HG03354 (cell line): ENCODE data around the gene PPP6R1.
A peak's percentile ranks its signal among the peaks of the same experiment; 100 is the strongest.

Experiments
- ATAC-seq: cut with Tn5 transposase; IDR thresholded peaks from one replicate; pipeline ENCODE4 v1.9.1; 2021; ENCODE audit warnings: mild to moderate bottlenecking; ENCODE audit not compliant: unreplicated experiment, poor library complexity, severe bottlenecking

PPP6R1 gene

DNA sequence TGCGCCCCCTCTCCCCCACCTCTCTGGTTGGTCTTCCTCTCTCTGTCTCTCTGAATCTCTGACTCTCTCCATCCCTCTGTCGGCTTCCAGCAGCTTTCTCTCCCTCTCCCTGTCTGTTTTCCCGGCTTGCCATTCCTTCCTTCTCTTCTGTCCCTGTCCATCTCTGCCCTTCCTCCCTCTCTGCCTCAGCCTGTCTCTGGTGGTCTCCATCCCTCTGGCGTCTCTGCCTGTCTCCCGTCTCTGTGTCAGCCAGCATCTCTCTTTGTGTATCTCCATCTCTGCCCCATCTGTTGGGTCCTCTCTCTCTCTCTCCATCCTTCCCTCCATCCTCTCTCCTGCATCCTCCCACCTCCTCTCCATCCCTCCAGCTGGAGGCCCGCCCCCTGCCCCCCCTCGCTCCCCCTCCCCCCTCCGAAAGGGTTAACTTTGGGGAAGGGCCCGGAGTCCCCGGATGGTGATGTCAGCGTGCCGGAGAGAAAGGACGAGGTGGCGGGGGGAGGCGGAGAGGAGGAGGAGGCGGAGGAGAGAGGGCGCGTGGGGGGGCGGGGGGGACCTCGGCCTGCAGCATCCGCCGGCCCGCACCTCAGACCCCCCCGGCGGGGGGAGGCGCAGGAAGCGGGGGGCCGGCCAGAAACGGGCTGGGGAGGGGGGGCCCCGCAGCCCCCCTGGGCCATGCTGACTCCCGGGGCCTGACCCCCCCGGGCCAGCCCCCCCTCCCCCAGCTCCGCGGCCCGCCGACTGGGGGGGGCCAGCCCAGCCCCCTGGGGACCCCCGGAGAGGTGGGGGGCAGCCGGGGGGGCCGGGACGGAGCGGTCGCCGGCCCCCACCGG lies 24.9 kb upstream of the PPP6R1 start, which contains the start of gene BRSK1:
BRSK1 (plus strand) TSS at position 450 of the 830 bp plus-strand sequence. CDS start 446 bp downstream, outside the sequence.
- no peak for ATAC-seq

DNA sequence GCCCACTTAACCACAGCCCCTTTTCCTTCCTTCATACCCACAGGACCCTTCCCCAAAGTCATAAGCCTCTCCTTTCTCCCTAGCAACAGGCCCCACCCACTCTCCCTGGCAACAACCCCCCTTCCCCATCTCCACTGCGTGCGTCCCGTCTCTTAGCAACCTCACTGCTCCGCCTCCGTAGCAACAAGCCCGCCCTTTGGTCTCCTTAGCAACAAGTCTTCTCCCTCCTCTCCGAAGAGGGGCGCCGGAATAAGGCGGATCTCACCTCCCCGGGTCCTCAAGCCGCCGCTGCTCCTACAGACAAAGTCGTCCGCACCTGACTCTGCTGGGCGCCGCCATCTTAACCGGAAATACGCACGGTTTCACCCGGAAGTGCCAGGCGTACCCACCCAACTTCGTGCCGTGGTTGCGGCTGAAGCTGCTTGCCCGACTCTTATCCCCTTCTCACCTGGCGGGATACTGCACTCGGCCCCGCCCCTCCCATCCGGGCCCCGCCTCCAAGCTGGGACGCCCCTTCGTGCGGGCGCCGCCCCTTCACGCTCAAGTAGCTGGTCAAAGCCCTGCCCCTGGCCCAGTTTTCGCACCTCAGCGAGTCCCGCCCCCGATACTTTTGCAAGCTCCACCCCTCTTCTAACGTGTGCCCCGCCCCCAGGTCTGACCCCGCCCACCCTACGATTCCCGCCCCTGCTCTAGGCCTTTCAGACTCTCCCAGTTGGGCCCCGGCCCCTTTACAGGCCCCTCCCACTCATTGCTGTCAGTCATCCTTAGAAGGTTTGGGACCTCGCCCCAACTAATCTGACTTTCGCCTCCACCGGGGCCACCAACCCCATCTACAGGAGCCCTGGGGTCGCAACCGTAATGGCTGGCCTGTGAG lies 21.2 kb upstream of the PPP6R1 start, which contains the start of gene HSPBP1:
HSPBP1 (minus strand) TSS at position 341 of the 874 bp plus-strand sequence. CDS start 502 bp downstream, outside the sequence.
- peak; percentile 76 for ATAC-seq

DNA sequence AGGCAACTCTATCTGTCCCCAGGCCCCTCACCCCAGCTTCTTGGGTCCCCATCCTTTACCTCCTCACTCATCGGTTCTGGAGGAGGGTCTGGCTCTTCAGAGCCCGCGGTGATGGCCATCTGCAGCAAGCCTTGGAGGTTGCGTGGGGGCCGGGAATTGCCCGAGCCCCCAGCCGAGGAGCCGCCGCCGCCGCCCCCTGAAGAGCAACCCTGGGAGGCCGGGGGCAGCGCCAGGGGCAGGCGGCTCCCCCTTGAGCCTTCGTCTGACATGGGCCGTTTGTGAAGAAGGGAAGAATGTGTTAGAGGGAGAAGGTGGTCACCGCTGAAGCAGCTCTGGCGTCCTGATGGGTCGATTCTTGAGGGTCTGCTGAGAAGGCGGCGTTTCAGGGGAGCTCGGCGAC lies 20.5 kb upstream of the PPP6R1 start:
- ATAC-seq: no peak

DNA sequence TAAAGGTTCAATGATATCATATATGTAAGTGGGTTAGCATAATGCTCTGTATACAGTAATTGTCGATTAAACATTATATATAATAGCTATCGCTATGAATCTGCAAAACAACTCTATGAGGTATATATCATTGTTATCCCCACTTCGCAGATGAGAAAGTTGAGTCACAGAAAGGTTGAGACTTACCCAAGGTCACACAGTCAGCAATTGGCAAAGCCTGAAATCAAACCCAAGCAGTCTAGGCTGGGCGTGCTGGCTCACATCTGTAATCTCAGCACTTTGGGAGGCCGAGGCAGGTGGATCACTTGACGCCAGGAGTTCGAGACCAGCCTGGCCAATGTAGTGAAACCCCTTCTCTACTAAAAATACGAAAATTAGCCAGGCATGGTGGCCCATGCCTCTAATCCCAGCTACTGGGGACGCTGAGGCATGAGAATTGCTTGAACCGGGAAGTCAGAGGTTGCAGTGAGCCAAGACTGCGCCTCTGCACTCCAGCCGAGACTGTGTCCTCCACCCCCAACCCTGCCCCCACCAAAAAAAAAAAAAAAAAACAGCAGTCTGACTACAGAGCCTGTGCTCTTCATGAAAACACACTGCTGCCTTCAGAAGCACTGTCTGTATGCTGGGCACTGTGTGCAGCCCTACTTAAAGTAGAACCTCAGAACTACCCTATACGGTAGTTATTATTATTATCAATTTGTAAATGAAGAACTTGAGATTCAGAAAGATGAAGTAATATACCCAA lies 19.7 kb upstream of the PPP6R1 start:
- no peak for ATAC-seq

DNA sequence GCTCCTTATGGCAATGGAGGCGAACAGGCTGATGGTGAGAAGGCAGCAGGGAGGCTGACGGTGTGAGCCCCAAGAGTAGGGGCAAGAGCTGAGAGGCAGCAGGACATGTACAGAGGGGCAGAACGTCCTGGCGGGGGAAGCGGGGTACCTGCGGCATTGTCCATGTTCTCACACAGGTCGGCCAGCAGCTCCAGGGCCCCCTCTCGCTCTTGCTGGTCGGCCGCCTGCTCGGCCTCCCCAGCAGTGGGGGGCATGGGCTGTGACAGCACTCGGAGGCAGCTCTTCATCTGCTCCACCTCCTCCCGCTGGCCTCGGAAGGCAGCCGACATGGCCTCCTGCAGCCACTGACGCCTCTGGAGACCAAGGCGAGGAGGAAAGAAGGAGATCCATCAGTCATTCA lies 18.7 kb upstream of the PPP6R1 start:
- no peak for ATAC-seq

DNA sequence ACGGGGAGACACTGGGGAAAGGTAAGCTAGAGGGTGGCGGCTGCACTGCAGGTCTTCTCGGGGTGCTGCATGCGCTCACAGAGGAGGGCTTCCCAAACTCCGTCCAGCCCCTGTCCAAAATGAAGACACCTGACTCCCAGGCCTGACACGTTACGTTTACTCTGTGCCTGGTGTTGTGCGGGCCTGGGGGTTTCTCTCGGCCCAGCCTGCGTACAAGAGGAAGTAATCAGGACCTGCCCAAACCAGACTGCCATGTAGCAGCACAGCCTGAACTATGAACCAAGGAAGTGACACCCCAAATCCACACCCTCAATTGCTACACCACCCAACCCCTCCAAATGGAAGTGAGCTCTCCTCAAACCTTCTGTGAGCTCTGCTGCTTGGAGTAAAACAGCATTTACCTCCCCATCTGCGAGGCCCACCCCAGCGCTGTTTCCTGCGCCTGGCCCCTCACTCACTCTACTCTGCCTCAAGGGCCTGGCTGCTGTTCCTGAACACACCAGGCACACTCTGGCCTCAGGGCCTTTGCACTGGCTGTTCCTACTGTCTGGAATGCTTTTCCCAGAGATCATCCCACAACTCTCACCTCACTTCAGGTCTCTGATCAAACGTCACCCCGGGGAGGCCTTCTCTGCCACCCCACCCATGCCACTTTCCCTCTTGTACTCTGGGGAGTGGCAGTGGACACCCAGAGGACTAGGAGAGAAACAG lies 18.1 kb upstream of the PPP6R1 start:
- peak; percentile 9 for ATAC-seq

DNA sequence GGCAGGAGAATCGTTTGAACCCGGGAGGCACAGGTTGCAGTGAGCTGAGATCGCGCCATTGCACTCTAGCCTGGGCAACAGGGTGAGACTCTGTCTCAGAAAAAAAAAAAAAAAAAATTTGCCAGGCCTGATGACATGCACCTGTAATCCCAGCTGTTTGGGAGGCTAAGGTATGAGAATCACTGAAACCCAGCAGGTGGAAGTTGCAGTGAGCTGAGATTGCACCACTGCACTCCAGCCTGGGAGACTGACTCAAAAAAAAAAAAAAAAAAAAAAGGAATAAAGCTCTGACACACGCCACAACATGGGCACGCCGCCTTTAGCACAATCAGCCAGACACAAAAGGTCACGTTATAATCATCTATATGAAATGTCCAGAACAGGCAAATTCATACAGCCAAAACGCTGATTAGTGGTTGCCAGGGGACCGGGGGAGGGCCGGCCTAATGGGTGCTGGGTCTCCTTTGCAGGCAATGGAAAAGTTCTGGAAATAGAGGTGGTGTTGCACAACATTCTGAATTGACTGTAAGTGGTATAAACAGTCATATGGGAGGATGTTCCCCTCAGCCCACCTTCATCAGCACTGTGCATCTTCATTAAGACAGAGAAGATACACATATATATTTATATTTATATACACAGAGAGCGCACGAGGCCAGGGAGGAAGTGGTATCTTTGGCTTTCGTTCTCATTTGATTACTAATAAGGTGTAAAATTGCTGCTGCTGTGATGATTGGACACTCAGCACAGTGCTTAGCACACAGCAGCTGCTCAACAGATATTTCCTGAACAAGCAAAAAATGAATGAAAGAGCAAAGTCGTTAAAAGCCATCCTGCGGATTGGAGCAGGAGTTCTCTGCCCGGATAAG lies 17.3 kb upstream of the PPP6R1 start:
- peak; percentile 60 for ATAC-seq

DNA sequence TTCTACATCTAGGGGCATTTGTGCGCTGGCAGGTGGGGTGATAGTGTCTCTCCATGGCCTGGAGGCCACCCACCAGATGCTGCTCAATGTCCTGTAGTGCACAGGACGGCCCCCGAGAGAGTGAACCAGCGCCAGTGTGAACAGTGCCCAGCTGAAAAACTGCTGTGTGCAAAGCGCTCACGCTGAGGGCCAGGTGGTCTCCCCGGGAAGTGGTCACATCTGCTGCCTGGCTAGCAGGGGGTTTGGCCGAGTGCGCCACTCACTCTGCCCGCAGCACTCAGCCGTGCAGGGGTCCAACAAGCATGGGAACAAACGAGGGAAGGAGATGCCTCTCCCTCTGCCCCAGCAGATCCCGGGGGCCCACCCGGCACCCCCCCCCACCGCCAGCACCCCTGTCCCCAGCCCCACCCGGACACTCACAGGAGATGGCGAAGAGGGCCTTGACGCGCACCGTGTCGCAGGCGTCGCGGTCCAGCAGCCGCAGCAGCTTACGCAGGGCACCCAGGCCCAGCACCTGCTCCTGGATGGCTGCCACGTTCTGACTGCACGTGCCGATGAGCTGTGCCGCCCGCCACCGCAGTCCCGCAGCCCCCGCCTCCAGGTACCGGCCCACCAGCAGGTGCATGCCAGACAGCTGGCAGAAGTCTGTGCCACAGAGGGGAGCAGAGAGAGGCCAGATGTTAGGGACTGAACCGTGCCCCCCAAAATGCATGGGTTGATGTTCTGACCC lies 15.3 kb upstream of the PPP6R1 start:
- ATAC-seq: no peak

DNA sequence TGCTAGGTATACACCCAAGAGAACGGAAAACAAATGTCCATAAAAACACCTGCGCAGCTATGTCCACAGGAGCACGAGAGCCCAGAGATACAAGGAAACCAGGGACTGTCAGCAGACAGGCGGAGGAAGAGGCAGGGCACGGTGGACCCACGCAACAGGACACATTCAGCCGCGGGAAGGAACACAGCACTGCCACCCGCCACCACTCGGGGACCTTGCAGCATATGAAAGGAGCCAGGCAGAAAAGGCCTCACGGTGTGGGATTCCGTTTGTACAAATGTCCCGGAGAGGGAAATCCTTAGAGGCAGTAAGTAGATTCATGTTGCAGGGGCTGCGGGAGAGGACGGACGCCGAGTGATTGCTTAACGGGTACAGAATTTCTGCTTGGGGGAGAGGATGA lies 13.3 kb upstream of the PPP6R1 start:
- no peak for ATAC-seq

DNA sequence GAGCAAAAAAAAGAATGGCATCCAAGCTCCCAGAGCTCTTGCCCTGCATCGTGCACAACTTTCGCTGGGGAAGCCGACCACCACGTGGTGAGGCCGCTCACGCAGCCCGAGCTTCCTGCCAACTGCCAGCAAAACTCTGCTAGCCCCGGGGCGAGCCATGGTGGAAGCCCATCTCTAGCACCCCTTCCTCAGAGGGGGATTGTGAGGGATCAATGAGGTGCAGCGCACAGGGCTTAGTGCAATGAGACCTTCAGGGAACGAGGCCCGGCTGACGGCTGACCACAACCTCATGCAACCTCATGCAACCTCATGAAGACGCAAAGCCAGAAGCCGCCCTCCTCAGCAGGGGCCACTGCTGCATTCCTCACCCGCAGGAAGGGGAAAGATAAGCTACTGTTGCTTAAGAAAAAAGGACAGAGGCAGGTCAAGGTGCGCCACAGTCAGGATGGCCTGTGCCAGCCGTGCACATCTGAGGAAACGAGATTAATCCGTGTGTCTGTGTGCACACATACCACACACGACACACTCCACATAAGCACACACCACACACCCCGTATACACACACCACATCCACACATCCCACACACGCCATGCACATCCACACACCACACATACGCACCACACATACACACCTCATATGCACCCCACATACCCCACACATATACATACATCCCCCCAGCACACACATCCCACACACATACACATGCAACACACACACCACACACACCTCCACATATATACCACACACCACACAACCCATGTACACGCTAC lies 11.5 kb upstream of the PPP6R1 start:
- ATAC-seq: no peak

DNA sequence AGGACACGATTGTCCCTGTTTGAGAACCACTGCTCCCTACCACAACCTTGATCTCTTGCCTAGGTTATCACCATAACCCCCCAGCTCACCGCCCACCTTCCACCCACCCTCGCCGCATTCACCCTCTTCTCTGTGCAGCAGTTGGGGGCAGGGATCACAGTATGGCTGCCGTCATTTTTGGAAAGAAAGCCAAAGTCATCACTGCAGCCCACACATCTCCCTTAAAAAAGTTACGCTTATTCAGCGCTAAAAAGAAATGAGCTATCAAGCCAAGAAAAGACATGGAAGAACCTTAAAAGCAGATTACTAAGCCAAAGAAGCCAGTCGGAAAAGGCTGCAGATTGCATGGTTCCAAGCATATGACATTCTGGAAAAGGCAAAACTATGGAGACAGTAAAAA lies 10.5 kb upstream of the PPP6R1 start:
- ATAC-seq: no peak

DNA sequence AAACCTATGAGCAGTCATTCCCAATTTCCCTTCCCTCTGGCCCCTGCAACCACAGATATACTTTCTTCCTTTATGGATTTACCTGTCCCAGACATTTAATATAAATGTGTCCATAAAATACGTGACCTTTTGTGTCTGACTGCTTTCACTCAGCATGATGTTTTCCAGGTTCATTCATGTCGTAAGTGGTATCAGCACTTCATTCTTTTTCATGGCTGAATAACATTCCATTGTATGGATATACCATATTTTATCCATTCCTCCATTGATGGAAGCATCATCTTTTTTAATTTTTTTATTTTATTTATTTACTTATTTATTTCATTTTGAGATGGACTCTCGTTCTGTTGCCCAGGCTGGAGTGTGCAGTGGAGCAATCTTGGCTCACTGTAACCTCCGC lies 8.0 kb upstream of the PPP6R1 start:
- no peak for ATAC-seq

DNA sequence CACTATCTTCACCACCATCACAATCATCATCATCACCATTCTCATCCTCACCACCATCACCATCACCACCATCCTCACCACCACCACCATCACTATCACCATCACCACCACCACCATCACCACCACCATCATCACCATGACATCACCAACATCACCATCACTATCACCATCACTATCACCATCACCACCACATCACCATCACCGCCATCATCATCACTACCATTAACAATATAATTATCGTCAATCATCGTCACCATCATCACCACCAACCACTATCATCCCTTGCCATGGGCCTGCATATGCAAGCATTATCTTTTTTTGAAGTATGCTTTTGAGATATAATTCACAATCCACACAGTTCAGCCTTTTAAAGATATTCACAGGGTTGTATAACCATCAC lies 7.6 kb upstream of the PPP6R1 start:
- ATAC-seq: no peak

DNA sequence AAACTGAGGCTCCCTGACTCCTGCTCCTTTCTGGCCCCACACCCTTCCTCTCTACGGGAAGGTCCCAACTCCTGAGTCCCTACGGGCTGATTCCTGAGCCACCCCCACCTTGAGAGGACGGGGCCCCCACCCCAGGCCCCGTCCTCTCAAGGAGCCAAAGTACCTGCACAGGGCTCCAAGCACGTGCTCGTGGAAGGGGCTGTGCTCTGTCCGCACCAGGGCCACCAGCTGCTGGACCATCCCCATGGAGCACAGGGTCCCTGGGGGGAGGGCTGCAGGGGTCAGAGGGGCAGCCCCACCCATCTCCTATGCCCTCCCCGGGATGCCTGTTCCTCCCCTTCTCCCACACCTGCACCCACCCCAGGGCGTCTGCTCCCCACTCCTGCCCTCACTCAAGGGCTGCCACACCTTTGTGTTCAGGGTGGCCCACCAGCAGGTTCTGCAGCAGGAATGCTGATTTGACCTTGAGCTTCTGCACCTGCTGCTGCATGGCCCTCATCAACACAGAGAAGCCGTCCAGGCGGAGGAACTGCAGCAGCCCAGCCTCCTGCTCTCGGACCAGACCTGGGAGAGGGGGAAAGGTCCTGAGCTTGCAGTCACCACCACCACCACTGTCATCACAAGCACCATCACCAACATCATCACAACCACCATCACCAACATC lies 7.0 kb upstream of the PPP6R1 start:
- ATAC-seq: no peak

DNA sequence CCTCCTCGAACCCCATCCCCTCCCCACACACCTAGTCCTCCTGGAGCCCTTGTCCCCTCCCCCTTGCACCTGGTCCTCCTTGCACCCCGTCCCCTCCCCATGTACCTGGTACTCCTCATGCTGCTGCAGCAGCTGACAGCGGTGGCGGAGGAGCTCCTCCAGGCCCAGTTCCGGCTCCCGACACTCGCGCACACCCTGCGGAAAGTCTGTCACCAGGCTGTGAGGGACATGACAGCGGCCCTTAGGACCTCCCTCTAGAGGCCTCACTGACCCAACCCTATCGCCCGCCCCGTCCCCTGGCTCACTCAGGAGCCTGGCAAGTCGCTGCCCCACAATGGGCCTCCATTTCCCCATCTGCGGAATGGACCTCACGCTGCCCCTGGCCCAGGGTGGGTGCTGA lies 6.4 kb upstream of the PPP6R1 start:
- no peak for ATAC-seq

DNA sequence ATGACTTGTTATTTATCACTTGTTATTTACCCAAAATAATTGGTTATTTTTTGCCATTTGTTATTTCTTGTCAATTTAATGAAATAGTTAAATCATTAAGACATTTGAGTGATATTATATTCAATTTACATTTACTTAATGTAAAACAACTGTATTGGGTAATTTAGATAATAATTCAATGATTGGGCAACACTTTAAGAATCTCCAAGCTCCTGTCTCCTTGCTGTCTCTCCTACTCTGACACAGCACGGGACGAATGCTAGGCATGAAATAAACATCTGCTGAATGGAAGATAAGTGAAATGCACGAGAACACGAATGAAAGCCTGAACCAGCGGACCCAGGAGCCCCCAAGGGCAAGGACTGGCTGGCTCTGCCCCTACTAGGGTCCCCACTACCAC lies 5.7 kb upstream of the PPP6R1 start:
- ATAC-seq: no peak

DNA sequence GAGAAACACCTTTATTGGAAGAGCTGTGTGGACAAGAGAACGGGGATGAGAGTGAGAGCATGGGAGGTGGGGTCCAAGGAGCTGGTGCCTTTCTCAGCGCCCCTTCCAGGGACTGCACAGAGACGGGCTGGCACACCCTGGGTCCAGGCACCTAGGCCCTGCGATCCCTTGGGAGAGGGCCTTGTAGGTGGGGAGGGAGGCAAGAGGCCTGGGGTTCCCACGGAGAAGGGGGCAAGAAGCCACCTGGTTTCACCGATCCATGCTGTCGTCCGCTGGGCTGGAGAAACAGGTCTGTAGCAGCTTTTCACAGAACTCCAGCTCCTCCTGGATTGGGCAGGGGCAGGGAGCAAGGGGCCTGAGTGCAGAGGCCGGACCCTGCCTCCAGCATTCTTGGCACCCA lies 3.5 kb upstream of the PPP6R1 start:
- ATAC-seq: no peak
